AG04449 (cell line): Measurements from ENCODE around the gene NF1.

Source experiments
- CTCF ChIA-PET: fragments of 350-600 bp; formaldehyde crosslinking; extraction: SDS; loops from one replicate; lab custom pipeline; 2021; ENCODE audit warnings: antibody characterized with exemption; lab: Yijun Ruan, JAX
- POLR2A ChIA-PET: fragments of 400-600, 350-600 bp; formaldehyde crosslinking; extraction: SDS; loops from one replicate; lab custom pipeline; 2020; ENCODE audit warnings: antibody characterized with exemption, inconsistent platforms; lab: Yijun Ruan, JAX
- DNase-seq: peaks from one replicate; pipeline ENCODE4 v3.0.0-alpha.2; 2010; ENCODE audit warnings: low read depth, low spot score
- H3K4me3 ChIP-seq: 2 replicates; pipeline ENCODE4 v1.5.1; 2011; ENCODE audit warnings: low read depth, mild to moderate bottlenecking, control low read depth, low read length
- TF ChIP-seq, protein P1 (sequence below): IDR thresholded peaks from one replicate; pipeline ENCODE4 v1.5.1; 2011; ENCODE audit warnings: mild to moderate bottlenecking, moderate library complexity, low read length, control low read depth, inconsistent platforms; ENCODE audit not compliant: insufficient read depth; ENCODE audit errors: missing control alignments

The NF1 gene

DNA sequence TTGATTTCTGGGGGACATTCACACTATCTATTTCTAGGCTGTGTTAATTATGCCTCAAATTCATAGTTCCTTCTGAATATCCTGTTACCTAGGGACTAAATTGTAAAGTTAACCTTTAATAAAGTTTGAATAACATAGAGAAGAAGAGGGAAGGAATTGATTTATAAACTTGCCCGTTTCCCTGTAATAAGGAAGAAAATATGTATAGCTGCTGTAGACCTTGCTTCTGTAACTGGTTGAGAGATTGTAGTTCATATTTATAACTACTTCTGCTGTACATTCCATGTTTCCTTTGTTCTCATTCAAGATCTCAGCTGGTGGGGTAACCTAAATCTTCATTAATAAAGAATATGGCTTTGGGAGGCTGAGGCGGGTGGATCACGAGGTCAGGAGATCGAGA is 19.2 kb downstream of the NF1 start:
- CTCF ChIA-PET = interaction anchor here (1.2 kb wide), 1 partner anchor 17 kb away, joined by 3 read pairs; no protein-coding TSS in a partner anchor
- no peak overlapping the region for H3K4me3 ChIP-seq
- no peak for DNase-seq
- TF ChIP-seq, protein P1, sequence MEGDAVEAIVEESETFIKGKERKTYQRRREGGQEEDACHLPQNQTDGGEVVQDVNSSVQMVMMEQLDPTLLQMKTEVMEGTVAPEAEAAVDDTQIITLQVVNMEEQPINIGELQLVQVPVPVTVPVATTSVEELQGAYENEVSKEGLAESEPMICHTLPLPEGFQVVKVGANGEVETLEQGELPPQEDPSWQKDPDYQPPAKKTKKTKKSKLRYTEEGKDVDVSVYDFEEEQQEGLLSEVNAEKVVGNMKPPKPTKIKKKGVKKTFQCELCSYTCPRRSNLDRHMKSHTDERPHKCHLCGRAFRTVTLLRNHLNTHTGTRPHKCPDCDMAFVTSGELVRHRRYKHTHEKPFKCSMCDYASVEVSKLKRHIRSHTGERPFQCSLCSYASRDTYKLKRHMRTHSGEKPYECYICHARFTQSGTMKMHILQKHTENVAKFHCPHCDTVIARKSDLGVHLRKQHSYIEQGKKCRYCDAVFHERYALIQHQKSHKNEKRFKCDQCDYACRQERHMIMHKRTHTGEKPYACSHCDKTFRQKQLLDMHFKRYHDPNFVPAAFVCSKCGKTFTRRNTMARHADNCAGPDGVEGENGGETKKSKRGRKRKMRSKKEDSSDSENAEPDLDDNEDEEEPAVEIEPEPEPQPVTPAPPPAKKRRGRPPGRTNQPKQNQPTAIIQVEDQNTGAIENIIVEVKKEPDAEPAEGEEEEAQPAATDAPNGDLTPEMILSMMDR = no peak
- POLR2A ChIA-PET = no interaction called here

DNA sequence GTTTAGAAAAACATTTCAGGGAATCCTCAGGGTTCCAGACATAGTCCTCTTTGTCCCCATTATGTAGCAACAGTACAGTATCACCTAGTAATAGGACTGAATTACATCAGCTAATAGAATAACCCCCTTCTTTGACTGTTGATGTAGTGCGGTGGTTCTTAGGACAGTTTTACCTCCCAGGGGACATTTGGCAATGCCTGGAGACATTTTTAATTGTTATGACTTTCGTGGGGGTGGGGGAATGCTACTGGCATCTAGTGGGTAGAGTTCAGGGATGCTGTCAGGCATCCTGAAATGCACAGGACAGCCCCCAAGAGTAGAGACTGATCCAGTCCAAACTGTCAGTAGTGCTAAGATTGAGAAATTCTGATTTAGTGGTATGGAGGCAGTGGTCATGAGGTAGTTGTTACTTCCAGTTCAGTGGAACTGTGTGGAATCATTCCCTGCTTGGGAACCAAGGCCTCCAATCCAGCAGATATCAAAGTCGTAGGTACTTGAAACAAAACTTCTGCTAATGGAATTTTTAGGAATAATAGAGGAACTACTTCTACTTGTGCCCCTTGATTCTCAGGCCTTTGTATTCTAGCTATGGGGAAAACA is 20.3 kb downstream of the NF1 start:
- TF ChIP-seq, protein P1 = no peak
- ChIA-PET CTCF (interaction anchor here (1.2 kb wide), 1 partner anchor 19 kb away, joined by 3 read pairs; no protein-coding TSS in a partner anchor), POLR2A (no interaction called here)
- no peak for DNase-seq
- no peak overlapping the region for H3K4me3 ChIP-seq

GRCh38 chr17:31116167-31116566 is 21.4 kb downstream of the NF1 start:
- no peak overlapping the region for H3K4me3 ChIP-seq
- ChIA-PET POLR2A (no interaction called here), CTCF (no interaction called here)
- TF ChIP-seq, protein P1 = no peak
- no peak for DNase-seq

DNA sequence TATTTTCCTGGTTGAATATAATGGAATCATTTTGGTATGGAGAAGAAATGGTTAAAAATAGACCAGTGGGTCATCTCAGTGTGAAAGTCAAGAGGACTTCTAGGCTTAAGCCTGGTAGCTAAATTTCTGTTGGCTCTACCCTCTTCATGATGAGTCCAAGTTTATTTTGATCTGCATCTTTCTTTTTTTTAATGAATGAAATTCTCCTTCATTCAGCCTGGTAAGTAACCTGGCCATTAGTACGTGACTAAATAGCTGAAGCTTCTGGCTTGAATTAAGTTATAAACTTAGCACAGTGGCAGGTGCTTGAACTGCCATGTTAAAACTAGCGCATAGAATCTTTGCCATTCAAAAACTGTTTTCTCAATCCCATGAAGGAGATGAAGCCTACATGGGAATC is 28.0 kb downstream of the NF1 start:
- ChIA-PET POLR2A (no interaction called here), CTCF (no interaction called here)
- TF ChIP-seq, protein P1 = no peak
- DNase-seq = no peak
- H3K4me3 ChIP-seq = no peak overlapping the region

DNA sequence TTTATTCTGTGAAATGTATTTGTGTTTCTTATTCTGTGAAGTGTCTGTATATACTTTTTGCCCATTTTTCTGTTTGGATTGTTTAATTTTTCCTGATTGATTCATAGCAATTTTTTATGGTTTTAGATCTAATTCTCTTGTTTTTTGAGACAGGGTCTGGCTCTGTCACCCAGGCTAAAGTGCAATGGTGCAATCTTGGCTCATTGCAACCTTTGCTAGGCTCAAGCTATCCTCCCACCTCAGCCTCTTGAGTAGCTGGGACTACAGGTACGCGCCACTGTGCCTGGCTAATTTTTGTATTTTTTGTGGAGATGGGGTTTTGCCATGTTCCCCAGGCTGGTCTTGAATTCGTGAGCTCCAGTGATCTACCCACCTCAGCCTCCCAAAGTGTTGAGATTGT is 31.5 kb downstream of the NF1 start:
- TF ChIP-seq, protein P1 = no peak
- no peak overlapping the region for H3K4me3 ChIP-seq
- no peak for DNase-seq
- ChIA-PET CTCF (no interaction called here), POLR2A (no interaction called here)

DNA sequence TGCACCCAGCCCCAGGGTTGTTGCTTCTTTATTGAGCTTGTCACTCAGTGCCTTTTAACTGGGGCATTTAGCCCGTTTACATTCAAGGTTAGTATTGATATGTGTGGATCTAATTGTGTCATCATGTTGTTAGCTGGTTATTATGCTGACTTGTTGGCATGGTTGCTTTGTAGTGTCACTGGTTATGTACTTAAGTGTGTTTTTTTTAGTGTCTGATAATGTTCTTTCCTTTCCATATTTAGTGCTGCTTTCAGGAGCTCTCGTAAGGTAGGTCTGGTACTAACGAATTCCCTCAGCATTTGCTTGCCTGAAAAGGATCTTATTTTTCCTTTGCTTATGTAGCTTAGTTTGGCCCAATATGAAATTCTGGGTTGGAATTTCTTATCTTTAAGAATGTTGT is 33.5 kb downstream of the NF1 start:
- DNase-seq = no peak
- POLR2A ChIA-PET = no interaction called here
- CTCF ChIA-PET = interaction anchor here (1.0 kb wide), 1 partner anchor 27 kb away, joined by 3 read pairs; no protein-coding TSS in a partner anchor
- no peak overlapping the region for H3K4me3 ChIP-seq
- TF ChIP-seq, protein P1 = no peak
